Smooth muscle cell (in vitro differentiated cells): ENCODE measurements around the gene ELAC1. TPM values are rescaled to one million over a fixed set of nuclear protein-coding genes. Genes with fewer than 3 reads are reported as not detected.

Source experiments
- DNase-seq: peaks from one replicate; lab custom pipeline; 2025; ENCODE audit not compliant: unreplicated experiment; lab: John Stamatoyannopoulos, UW
- H2AFZ ChIP-seq: fragments of 200-600 bp; sonication (generic); 2 replicates; pipeline ENCODE4 v1.6.0; 2016; ENCODE audit warnings: antibody characterized with exemption, low read depth, mild to moderate bottlenecking
- H3F3A ChIP-seq: fragments of 200-600 bp; sonication (generic); 2 replicates; pipeline ENCODE4 v1.6.0; 2017; ENCODE audit warnings: antibody characterized with exemption, low read depth
- H3K27ac ChIP-seq: fragments of 200-600 bp; sonication (generic); 2 replicates; pipeline ENCODE4 v1.5.1; 2016; ENCODE audit warnings: low read depth, mild to moderate bottlenecking
- H3K27me3 ChIP-seq: fragments of 200-600 bp; sonication (generic); 2 replicates; pipeline ENCODE4 v1.6.1; 2016; ENCODE audit warnings: low read depth, mild to moderate bottlenecking
- H3K36me3 ChIP-seq: fragments of 200-600 bp; sonication (generic); 2 replicates; pipeline ENCODE4 v1.5.1; 2016; ENCODE audit warnings: low read depth
- H3K4me1 ChIP-seq: fragments of 200-600 bp; sonication (generic); 2 replicates; pipeline ENCODE4 v1.5.1; 2016; ENCODE audit warnings: low read depth
- H3K4me2 ChIP-seq: fragments of 200-600 bp; sonication (generic); 2 replicates; pipeline ENCODE4 v1.6.0; 2016; ENCODE audit warnings: mild to moderate bottlenecking
- H3K4me3 ChIP-seq: fragments of 200-600 bp; sonication (generic); 2 replicates; pipeline ENCODE4 v1.5.1; 2016; ENCODE audit warnings: mild to moderate bottlenecking
- H3K79me2 ChIP-seq: fragments of 200-600 bp; sonication (generic); 2 replicates; pipeline ENCODE4 v1.6.0; 2016; ENCODE audit warnings: low read depth, mild to moderate bottlenecking
- H3K9ac ChIP-seq: fragments of 200-600 bp; sonication (generic); 2 replicates; pipeline ENCODE4 v1.6.0; 2016; ENCODE audit warnings: low read depth
- H3K9me3 ChIP-seq: fragments of 200-600 bp; sonication (generic); replicated peaks from 2 replicates; pipeline ENCODE4 v1.5.1; 2016; ENCODE audit warnings: low read depth
- H4K20me1 ChIP-seq: fragments of 200-600 bp; sonication (generic); 2 replicates; pipeline ENCODE4 v1.6.0; 2016; ENCODE audit warnings: low read depth
- WGBS: methylation state at CpG from one replicate; pipeline ENCODE4 v1.1.7; 2016; ENCODE audit warnings: low lambda C conversion rate; 5-methylcytosine and 5-hydroxymethylcytosine counted together
- polyA plus RNA-seq: library from polyadenylated mRNA; unstranded; fragments of >200 nt; fragmentation: Nextera tagmentation; extraction: Ambion mirVana; gene quantifications from 2 replicates; pipeline ENCODE4 v1.2.1, GENCODE V29; 2016
- total RNA-seq: library from RNA; depleted of rRNA; stranded (reverse); fragments of >200 nt; gene quantifications from 2 replicates; pipeline ENCODE4 v1.2.3, GENCODE V29; 2014
- TF ChIP-seq, protein P1 (sequence below): fragments of 200-600 bp; sonication (generic); IDR thresholded peaks from 2 replicates; pipeline ENCODE4 v1.5.1; 2017; ENCODE audit warnings: borderline replicate concordance, mild to moderate bottlenecking, antibody characterized with exemption; ENCODE audit not compliant: insufficient read depth, poor library complexity, severe bottlenecking

Gene ELAC1
- total and polyA plus RNA-seq, 2 experiments from 2014 or later: 8.2 to 16.0 TPM

DNA sequence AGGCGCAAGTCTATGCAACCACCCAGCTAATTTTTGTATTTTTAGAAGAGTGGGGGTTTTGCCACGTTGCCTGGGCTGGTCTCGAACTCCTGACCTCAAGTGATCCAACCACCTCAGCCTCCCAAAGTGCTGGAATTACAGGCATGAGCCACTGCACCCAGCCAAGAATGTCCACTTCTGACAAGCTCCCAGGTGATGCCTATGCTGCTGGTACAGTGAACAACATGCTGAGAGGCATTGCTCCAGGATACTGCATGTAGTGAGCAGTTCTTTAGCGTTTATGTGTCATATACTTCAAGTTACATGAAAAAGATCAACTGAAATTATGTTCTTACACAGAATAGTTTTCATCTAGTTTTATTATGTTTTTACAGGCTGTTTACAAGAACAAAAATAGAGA lies 17.2 kb upstream of the ELAC1 start:
- Histone ChIP-seq H4K20me1 (no peaks in the 10 kb centered on the region), H3F3A (no peaks in the 10 kb centered on the region), H3K36me3 (no peaks in the 10 kb centered on the region), H3K4me1 (no peaks in the 10 kb centered on the region), H3K9me3 (no peaks in the 10 kb centered on the region), H2AFZ (no peak overlapping the region), H3K4me3 (no peak overlapping the region), H3K9ac (no peak overlapping the region), H3K27me3 (no peaks in the 10 kb centered on the region), H3K27ac (no peak overlapping the region), H3K4me2 (no peak overlapping the region), H3K79me2 (no peaks in the 10 kb centered on the region)
- DNase-seq: no peak
- 98% methylated on average over 4 of the region's 4 CpGs for whole genome bisulfite sequencing
- TF ChIP-seq, protein P1, sequence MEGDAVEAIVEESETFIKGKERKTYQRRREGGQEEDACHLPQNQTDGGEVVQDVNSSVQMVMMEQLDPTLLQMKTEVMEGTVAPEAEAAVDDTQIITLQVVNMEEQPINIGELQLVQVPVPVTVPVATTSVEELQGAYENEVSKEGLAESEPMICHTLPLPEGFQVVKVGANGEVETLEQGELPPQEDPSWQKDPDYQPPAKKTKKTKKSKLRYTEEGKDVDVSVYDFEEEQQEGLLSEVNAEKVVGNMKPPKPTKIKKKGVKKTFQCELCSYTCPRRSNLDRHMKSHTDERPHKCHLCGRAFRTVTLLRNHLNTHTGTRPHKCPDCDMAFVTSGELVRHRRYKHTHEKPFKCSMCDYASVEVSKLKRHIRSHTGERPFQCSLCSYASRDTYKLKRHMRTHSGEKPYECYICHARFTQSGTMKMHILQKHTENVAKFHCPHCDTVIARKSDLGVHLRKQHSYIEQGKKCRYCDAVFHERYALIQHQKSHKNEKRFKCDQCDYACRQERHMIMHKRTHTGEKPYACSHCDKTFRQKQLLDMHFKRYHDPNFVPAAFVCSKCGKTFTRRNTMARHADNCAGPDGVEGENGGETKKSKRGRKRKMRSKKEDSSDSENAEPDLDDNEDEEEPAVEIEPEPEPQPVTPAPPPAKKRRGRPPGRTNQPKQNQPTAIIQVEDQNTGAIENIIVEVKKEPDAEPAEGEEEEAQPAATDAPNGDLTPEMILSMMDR: no peak

DNA sequence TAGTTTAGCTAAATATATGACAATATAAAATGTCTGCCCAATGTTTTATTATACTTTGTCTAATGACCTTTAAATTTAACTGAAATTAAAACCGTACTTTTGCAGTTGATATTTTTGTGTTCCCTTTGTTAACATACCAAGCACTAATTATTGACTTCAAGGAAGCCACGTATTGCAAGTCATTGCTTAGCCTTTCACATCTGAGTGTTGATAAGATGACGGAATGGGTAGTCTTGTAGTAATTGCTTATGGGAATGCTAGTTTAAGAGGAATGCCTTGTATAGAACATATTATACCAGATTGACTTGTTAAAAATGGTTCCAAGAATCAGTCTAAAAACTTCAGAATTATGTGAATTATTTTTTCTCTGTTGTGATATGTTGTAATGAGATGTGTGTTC lies 14.0 kb upstream of the ELAC1 start:
- Histone ChIP-seq H4K20me1 (no peaks in the 10 kb centered on the region), H3K27ac (no peak overlapping the region), H3K4me1 (no peaks in the 10 kb centered on the region), H3K27me3 (no peaks in the 10 kb centered on the region), H3K36me3 (no peaks in the 10 kb centered on the region), H3K9me3 (no peaks in the 10 kb centered on the region), H3K4me3 (no peak overlapping the region), H3K4me2 (no peak overlapping the region), H3K9ac (no peak overlapping the region), H3F3A (no peaks in the 10 kb centered on the region), H2AFZ (no peak overlapping the region), H3K79me2 (no peaks in the 10 kb centered on the region)
- TF ChIP-seq, protein P1: no peak
- WGBS: 76% methylated on average over 3 of the region's 3 CpGs
- no peak for DNase-seq

DNA sequence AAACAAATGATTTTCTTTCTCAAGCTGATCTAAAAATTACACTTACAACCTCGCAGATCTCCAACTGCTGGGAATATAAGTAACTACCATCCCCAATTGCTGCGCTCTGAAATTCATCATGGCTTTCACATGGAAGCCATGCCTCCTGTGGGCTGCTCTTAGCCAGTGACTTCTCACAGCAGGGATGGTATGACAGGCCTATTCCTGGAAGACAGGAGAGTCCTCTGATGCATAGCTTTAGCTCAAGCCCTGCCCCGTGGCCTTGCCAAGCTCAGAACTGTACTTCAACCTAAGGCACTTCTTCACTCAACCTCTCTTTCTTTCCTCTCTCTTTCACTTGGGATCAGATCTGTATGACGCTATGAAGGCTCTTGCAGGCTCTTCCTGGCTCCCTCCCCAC lies 12.6 kb upstream of the ELAC1 start:
- TF ChIP-seq, protein P1: no peak
- no peaks in the 10 kb centered on the region for H3K9me3 ChIP-seq
- H3K4me1 ChIP-seq: no peaks in the 10 kb centered on the region
- H2AFZ ChIP-seq: no peak overlapping the region
- no peak overlapping the region for H3K4me2 ChIP-seq
- WGBS: 94% methylated on average over 4 of the region's 4 CpGs
- H3K27me3 ChIP-seq: no peaks in the 10 kb centered on the region
- no peaks in the 10 kb centered on the region for H4K20me1 ChIP-seq
- no peaks in the 10 kb centered on the region for H3K79me2 ChIP-seq
- no peak for DNase-seq
- no peaks in the 10 kb centered on the region for H3F3A ChIP-seq
- H3K36me3 ChIP-seq: no peaks in the 10 kb centered on the region
- H3K9ac ChIP-seq: no peak overlapping the region
- H3K4me3 ChIP-seq: no peak overlapping the region
- H3K27ac ChIP-seq: no peak overlapping the region

DNA sequence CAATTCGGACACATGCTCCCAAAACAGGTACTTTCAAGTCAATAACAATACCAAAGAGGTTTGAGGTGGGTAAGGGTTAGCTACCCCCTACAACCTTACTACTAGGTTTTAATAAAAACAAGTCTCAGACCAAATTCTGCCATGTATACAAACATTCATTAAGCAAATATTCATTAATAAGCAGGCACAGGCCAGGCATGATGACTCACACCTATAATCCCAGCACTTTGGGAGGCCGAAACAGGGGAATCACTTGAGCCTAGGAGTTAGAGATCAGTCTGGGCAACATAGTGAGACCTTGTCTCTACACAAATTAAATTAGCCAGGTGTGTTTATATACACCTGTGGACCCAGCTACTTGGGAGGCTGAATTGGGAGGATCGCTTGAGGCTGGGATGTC lies 11.7 kb upstream of the ELAC1 start:
- TF ChIP-seq, protein P1: no peak
- no peak for DNase-seq
- Histone ChIP-seq H3K27ac (no peak overlapping the region), H3K4me3 (no peak overlapping the region), H3K36me3 (no peaks in the 10 kb centered on the region), H3K9me3 (no peaks in the 10 kb centered on the region), H3K4me1 (no peaks in the 10 kb centered on the region), H3K79me2 (no peaks in the 10 kb centered on the region), H3F3A (no peaks in the 10 kb centered on the region), H3K4me2 (peak overlapping the region; percentile 13), H2AFZ (no peak overlapping the region), H3K9ac (no peak overlapping the region), H4K20me1 (no peaks in the 10 kb centered on the region), H3K27me3 (no peaks in the 10 kb centered on the region)
- 71% methylated on average over 3 of the region's 3 CpGs for WGBS
